ENCODE data around the gene ARHGEF12. TPM values are rescaled to one million over a fixed set of nuclear protein-coding genes. Genes with fewer than 3 reads are reported as not detected.

Gene ARHGEF12, protein sequence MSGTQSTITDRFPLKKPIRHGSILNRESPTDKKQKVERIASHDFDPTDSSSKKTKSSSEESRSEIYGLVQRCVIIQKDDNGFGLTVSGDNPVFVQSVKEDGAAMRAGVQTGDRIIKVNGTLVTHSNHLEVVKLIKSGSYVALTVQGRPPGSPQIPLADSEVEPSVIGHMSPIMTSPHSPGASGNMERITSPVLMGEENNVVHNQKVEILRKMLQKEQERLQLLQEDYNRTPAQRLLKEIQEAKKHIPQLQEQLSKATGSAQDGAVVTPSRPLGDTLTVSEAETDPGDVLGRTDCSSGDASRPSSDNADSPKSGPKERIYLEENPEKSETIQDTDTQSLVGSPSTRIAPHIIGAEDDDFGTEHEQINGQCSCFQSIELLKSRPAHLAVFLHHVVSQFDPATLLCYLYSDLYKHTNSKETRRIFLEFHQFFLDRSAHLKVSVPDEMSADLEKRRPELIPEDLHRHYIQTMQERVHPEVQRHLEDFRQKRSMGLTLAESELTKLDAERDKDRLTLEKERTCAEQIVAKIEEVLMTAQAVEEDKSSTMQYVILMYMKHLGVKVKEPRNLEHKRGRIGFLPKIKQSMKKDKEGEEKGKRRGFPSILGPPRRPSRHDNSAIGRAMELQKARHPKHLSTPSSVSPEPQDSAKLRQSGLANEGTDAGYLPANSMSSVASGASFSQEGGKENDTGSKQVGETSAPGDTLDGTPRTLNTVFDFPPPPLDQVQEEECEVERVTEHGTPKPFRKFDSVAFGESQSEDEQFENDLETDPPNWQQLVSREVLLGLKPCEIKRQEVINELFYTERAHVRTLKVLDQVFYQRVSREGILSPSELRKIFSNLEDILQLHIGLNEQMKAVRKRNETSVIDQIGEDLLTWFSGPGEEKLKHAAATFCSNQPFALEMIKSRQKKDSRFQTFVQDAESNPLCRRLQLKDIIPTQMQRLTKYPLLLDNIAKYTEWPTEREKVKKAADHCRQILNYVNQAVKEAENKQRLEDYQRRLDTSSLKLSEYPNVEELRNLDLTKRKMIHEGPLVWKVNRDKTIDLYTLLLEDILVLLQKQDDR (N-terminal part only)
- total RNA-seq, result 10 to 100 TPM in 1 of 2 experiments, 1 to 10 TPM in 1; 9.6 to 10.2 TPM

DNA sequence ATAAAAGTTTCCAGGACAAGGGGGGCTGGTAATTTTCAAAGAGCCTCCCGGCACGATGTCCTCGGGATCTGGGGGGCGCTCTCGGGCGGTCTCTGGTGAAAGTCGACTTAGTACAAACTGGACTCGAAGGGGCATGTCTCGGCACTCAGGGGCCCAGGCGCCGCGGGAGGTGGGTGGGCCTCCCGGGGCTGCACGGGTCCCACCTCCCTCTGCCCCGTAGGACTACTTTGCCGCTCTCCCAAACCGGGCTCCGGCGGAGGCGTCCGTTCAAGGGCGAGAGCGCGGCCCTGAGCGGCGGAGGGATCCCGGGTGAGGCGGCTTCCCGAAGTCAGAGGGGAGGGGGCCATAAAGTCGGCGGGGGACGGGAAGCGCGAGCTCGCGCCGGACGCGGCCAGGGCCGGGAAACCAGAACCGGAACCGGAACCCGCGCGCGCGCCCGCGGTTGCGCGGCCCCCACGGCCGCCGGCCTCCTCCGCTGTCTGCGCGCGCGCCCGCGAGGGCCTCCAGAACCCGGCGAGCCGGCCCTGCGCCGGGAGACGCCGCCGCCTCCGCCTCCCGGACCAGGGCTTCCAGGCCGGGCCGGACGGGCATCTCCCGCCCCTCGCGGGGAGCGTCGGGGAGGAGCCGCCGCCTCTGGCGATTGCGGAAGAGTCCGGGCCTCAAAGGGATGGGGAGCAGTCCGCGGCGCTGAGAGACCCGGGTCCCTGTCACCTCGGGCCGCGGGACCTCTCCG, at the start of gene ARHGEF12:
Gene ARHGEF12 (plus strand): TSS at position 506 of the 733 bp plus-strand sequence. CDS start 831 bp downstream, outside the sequence.
- peak; percentile 79 for ATAC-seq
- peak; percentile 83 for DNase-seq
- peaks cover 46% of the 10 kb centered on the region for H3K27me3 Mint-ChIP-seq
- intact Hi-C loops (cut with micrococcal nuclease), result loop anchor here (10.0 kb wide), 2 partner anchors 99 to 149 kb away; no protein-coding TSS in a partner anchor
- peak within 1 kb of the TSS; percentile 25 for H3K27ac Mint-ChIP-seq
- TF ChIP-seq, protein P1, sequence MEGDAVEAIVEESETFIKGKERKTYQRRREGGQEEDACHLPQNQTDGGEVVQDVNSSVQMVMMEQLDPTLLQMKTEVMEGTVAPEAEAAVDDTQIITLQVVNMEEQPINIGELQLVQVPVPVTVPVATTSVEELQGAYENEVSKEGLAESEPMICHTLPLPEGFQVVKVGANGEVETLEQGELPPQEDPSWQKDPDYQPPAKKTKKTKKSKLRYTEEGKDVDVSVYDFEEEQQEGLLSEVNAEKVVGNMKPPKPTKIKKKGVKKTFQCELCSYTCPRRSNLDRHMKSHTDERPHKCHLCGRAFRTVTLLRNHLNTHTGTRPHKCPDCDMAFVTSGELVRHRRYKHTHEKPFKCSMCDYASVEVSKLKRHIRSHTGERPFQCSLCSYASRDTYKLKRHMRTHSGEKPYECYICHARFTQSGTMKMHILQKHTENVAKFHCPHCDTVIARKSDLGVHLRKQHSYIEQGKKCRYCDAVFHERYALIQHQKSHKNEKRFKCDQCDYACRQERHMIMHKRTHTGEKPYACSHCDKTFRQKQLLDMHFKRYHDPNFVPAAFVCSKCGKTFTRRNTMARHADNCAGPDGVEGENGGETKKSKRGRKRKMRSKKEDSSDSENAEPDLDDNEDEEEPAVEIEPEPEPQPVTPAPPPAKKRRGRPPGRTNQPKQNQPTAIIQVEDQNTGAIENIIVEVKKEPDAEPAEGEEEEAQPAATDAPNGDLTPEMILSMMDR (IDR thresholded peaks at IDR 0.05), result no peak
- H3K4me1 Mint-ChIP-seq (ENCODE audit: low read depth), result peaks cover 35% of the 10 kb centered on the region
- ChIA-PET CTCF (interaction anchor here (0.8 to 2.9 kb wide), 15 partner anchors 10 to 349 kb away, joined by 3 to 19 read pairs (median 4); partner anchors contain the start of gene TLCD5), POLR2A (no interaction called here)
- peaks cover 2% of the 10 kb centered on the region for H3K36me3 Mint-ChIP-seq (ENCODE audit: low read depth)
- peak within 1 kb of the TSS; percentile 86 for H3K4me3 Mint-ChIP-seq
- H3K9me3 Mint-ChIP-seq, result peaks cover 2% of the 10 kb centered on the region

DNA sequence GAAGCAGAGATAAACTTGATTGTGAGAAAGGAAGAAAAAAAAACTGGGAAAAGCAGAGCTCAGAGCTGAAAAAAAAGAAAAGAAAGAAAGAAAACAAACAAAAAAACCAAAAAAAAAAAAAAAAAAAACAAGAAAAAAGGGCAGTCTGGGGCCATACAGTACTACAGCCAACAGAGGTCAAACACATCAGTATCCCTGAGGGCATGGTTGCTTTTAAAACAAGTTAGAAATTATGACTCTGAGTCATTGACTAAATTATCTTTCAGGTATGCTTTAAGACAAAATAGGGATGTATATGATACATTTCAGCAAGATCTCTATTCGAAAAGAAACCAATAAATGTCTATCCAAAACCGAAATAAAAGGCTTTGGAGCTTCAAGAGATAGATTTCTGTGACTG, 48.2 kb upstream of the ARHGEF12 start:
- Mint-ChIP-seq H3K36me3 (ENCODE audit: low read depth) (no peaks in the 10 kb centered on the region), H3K9me3 (no peaks in the 10 kb centered on the region), H3K27ac (no peak overlapping the region), H3K4me1 (ENCODE audit: low read depth) (no peaks in the 10 kb centered on the region), H3K4me3 (no peak overlapping the region), H3K27me3 (peaks cover 23% of the 10 kb centered on the region)
- intact Hi-C loops (cut with micrococcal nuclease), result no loop called here
- no peak for DNase-seq
- TF ChIP-seq, protein P1 (IDR thresholded peaks at IDR 0.05), result no peak
- no peak for ATAC-seq
- CTCF ChIA-PET, result interaction anchor here (1.3 to 3.4 kb wide), 4 partner anchors 12 to 53 kb away, joined by 3 to 23 read pairs (median 8); no protein-coding TSS in a partner anchor
- POLR2A ChIA-PET, result no interaction called here

DNA sequence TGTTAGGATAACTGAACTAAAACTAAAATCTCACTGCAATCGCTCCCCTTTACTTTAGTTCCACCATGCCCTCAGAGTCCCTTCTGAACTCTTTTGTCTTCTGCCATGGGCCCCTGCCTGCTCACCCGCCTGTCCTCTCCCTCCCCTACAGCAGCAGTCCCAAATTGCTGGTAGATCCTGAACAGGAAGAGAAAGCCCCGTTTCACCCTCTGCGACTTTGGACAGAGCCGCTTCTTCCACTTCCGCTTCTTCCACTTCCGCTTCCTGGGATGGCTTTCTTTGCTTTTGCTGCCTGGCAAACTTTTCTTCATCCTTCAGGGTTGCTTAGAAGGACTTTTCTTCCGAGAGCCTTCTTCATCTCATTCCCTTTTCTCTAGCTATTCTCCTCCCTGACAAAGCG, 46.8 kb upstream of the ARHGEF12 start:
- no peak for ATAC-seq
- TF ChIP-seq, protein P1 (IDR thresholded peaks at IDR 0.05), result no peak
- no peak overlapping the region for H3K27ac Mint-ChIP-seq
- POLR2A ChIA-PET, result no interaction called here
- no peak overlapping the region for H3K4me3 Mint-ChIP-seq
- no peak for DNase-seq
- peaks cover 33% of the 10 kb centered on the region for H3K27me3 Mint-ChIP-seq
- H3K9me3 Mint-ChIP-seq, result no peaks in the 10 kb centered on the region
- intact Hi-C loops (cut with micrococcal nuclease), result no loop called here
- CTCF ChIA-PET, result interaction anchor here (1.1 to 3.4 kb wide), 3 partner anchors 9 to 54 kb away, joined by 5 to 23 read pairs (median 7); no protein-coding TSS in a partner anchor
- H3K4me1 Mint-ChIP-seq (ENCODE audit: low read depth), result no peaks in the 10 kb centered on the region
- H3K36me3 Mint-ChIP-seq (ENCODE audit: low read depth), result no peaks in the 10 kb centered on the region

DNA sequence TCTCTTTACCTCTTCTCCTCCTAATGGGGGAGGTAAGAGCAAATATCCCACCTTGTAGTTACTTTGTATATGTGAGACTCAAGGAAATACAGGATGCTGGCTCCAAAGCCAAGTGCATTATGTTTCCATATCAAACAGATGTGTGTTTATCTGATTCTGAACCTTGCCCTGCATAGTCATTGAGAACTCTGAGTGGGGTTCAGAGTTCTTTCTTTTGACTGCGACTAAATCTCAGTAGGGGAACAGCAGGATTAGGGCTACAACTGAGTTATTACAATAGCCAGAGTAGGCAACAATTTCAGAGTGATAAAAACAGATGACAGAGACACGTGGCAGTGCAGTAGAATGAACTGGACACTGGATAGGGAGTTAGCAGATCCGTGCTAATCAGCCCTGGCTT, 45.3 kb upstream of the ARHGEF12 start:
- no peaks in the 10 kb centered on the region for H3K4me1 Mint-ChIP-seq (ENCODE audit: low read depth)
- no peaks in the 10 kb centered on the region for H3K36me3 Mint-ChIP-seq (ENCODE audit: low read depth)
- TF ChIP-seq, protein P1 (IDR thresholded peaks at IDR 0.05), result no peak
- H3K4me3 Mint-ChIP-seq, result no peak overlapping the region
- no peaks in the 10 kb centered on the region for H3K9me3 Mint-ChIP-seq
- H3K27ac Mint-ChIP-seq, result no peak overlapping the region
- CTCF ChIA-PET, result interaction anchor here (0.7 to 2.3 kb wide), 2 partner anchors 8 to 12 kb away, joined by 7 read pairs; no protein-coding TSS in a partner anchor
- peaks cover 39% of the 10 kb centered on the region for H3K27me3 Mint-ChIP-seq
- intact Hi-C loops (cut with micrococcal nuclease), result no loop called here
- DNase-seq (no peak), ATAC-seq (no peak)
- POLR2A ChIA-PET, result no interaction called here
